Astrocyte of the spinal cord (primary cell): ENCODE results near the gene ABAT.

Source experiments
- DNase-seq: peaks from one replicate; pipeline ENCODE4 v3.0.0; 2011; ENCODE audit warnings: low read depth, low spot score
- H3K4me3 ChIP-seq: 2 replicates; pipeline ENCODE4 v1.5.1; 2011; ENCODE audit warnings: low read depth, mild to moderate bottlenecking, low read length, moderate library complexity
- in situ Hi-C: cut with HindIII; loops from 2 replicates; pipeline ENCODE4 v1.10.0; 2017; ENCODE audit warnings: low sequenced_read_pairs
- TF ChIP-seq, protein P1 (sequence below): IDR thresholded peaks from 2 replicates; pipeline ENCODE4 v1.5.1; 2012; ENCODE audit warnings: low read depth, mild to moderate bottlenecking, low read length, inconsistent platforms

ABAT gene

GRCh38 chr16:8816967-8817655 is 142.7 kb downstream of the ABAT start:
- TF ChIP-seq, protein P1, sequence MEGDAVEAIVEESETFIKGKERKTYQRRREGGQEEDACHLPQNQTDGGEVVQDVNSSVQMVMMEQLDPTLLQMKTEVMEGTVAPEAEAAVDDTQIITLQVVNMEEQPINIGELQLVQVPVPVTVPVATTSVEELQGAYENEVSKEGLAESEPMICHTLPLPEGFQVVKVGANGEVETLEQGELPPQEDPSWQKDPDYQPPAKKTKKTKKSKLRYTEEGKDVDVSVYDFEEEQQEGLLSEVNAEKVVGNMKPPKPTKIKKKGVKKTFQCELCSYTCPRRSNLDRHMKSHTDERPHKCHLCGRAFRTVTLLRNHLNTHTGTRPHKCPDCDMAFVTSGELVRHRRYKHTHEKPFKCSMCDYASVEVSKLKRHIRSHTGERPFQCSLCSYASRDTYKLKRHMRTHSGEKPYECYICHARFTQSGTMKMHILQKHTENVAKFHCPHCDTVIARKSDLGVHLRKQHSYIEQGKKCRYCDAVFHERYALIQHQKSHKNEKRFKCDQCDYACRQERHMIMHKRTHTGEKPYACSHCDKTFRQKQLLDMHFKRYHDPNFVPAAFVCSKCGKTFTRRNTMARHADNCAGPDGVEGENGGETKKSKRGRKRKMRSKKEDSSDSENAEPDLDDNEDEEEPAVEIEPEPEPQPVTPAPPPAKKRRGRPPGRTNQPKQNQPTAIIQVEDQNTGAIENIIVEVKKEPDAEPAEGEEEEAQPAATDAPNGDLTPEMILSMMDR = no peak
- no peak overlapping the region for H3K4me3 ChIP-seq
- in situ Hi-C loops = no loop called here
- DNase-seq = no peak

- no peak overlapping the region for H3K4me3 ChIP-seq
- in situ Hi-C loops = no loop called here
- TF ChIP-seq, protein P1 = no peak
- no peak for DNase-seq
Measured at GRCh38 chr16:8818504-8819270, 144.3 kb downstream of the ABAT start.

DNA sequence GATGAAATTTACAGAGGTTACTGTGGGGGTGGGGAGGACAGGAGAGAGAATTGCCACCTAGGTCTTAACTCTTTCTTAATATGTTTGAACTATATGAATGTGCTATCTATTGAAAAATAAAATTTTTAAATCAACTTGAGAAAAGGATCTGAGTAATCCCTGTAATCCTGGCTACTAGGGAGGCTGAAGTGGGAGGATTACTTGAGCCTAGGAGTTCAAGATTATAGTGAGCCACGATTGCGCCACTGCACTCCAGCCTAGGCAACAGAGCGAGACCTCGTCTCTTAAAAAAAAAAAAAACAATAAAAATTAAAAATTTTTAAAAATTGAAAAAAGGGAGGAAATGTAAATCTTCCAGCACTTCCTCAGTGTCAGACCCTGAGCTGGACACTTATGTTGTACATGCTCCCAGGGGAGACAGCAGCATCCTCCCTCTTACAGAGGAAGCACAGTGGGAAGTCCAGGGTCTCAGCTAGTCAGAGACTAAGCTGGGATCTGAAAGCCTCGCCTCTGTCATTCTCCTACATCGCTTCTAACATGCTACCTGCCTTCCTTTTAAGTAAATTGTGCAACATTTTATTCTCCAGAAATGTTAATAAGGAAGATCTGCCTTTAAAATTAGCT is 145.1 kb downstream of the ABAT start:
- no peak for DNase-seq
- TF ChIP-seq, protein P1 = no peak
- H3K4me3 ChIP-seq = no peak overlapping the region
- in situ Hi-C loops = no loop called here

DNA sequence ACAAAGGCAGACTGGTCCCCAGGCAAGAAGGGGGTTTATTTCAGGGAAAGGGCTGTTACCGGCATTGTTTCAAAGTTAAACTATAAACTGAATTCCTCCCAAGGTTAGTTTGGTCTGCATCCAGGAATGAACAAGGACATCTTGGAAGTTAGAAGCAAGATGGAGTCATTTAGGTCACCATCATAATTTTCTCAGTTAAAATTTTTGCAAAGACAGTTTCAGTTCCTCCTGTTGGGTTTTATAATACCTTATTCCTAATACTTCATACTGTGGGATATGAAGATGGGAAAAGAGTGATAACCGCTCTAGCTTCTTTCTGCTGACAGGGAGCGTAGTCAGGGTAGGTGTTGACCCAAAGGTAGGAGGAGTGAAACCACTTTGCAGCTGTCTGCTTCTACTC is 148.0 kb downstream of the ABAT start:
- no peak for DNase-seq
- TF ChIP-seq, protein P1 = no peak
- H3K4me3 ChIP-seq = no peak overlapping the region
- in situ Hi-C loops = no loop called here

DNA sequence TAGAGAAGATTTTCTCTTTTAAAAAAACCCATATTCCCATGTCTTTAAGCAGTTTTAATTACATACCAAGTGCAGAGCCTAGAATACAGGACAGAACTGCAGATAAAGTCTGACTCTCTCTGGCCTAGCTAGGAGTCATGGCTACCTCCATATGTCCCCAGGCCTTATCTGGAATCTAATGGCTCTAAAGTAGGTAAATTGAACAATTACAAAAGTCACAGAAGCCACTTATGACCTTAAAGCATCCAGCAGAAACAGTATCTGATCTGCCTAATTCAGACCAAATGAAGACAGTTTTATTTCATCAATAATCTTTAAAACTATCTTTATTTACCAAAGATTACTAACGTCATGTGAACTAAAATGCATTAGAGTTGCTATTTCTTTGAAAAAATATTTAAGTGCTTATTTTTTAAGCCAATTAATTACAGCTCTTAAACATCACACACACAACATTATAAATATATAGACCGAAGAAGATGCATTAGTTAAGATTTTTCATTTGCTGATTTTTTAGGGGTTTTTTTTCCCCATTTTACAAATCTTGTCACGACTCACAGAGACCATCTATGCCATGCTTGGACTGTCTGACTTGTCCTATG is 152.0 kb downstream of the ABAT start:
- H3K4me3 ChIP-seq = no peak overlapping the region
- in situ Hi-C loops = no loop called here
- TF ChIP-seq, protein P1 = no peak
- no peak for DNase-seq

- in situ Hi-C loops = no loop called here
- TF ChIP-seq, protein P1 = no peak
- no peak for DNase-seq
- no peak overlapping the region for H3K4me3 ChIP-seq
Measured at GRCh38 chr16:8828541-8829165, 154.2 kb downstream of the ABAT start.
